Right hindlimb (tissue), 1 donor: ENCODE data around the gene ATG16L2.

Experiments used
- DNase-seq: peaks from one replicate; pipeline ENCODE4 v3.0.0-alpha.2; 2018

The ATG16L2 gene, protein sequence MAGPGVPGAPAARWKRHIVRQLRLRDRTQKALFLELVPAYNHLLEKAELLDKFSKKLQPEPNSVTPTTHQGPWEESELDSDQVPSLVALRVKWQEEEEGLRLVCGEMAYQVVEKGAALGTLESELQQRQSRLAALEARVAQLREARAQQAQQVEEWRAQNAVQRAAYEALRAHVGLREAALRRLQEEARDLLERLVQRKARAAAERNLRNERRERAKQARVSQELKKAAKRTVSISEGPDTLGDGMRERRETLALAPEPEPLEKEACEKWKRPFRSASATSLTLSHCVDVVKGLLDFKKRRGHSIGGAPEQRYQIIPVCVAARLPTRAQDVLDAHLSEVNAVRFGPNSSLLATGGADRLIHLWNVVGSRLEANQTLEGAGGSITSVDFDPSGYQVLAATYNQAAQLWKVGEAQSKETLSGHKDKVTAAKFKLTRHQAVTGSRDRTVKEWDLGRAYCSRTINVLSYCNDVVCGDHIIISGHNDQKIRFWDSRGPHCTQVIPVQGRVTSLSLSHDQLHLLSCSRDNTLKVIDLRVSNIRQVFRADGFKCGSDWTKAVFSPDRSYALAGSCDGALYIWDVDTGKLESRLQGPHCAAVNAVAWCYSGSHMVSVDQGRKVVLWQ

DNA sequence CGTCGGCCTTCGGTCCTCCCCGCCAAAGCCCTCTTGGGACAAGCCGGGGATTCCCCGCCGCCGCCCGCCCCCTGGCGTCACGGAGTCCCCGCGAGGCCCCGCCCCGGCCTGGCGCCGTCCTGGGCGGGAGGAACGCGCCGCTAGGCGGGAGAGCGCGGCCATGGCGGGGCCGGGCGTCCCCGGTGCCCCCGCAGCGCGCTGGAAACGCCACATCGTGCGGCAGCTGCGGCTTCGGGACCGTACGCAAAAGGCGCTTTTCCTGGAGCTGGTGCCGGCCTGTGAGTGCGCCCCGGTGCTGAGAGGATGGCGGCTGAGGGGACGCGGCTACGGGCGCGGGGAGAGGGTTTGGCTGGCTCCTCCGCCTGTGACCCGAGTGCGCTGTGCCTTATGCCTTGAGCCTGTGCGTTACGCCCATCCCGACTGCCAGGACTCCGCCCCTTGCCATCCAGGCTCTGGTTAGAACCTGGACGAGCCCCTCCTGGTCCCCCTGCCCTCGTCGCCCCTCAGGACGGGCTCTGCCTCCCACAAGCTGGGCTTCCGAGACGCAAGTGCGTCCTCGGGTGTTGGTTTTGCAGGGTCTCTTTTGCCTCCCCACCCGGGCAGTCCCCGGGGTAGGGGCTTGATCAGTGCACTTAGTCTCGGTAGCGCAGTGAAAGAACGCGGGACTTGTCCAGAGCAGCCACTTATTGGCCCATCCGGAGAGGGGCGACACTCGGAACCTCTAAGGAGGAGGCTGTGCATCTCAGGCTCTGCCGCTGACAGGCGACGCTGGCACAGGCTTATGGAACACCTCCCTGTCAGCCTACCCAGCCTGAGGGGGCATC is at the start of gene ATG16L2:
Gene ATG16L2, plus strand, starts transcription at position 126 of the 824 bp plus-strand sequence. Its CDS starts 35 bp downstream, at position 161.
- peak; percentile 90 for DNase-seq

DNA sequence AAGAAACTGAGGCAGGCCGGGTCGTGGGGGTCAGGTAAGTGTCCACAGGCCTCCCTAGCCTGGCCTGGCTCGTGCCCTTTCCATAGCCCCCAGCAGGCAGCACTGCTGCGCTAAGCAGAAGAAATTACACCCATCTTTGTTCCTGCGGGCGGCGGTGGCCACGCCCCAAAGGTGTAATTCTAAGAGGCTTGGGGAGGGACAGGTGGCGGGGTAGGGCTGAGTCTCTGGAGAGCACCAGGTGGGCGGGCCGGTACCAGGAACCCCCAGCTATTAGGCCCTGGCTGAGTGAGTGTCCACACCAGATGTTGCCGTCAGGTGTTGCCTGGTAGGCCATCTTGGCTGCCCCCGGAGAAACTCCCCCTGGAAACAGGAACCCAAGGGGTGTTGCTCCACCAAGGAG is 49.7 kb upstream of the ATG16L2 start:
- DNase-seq = no peak

DNA sequence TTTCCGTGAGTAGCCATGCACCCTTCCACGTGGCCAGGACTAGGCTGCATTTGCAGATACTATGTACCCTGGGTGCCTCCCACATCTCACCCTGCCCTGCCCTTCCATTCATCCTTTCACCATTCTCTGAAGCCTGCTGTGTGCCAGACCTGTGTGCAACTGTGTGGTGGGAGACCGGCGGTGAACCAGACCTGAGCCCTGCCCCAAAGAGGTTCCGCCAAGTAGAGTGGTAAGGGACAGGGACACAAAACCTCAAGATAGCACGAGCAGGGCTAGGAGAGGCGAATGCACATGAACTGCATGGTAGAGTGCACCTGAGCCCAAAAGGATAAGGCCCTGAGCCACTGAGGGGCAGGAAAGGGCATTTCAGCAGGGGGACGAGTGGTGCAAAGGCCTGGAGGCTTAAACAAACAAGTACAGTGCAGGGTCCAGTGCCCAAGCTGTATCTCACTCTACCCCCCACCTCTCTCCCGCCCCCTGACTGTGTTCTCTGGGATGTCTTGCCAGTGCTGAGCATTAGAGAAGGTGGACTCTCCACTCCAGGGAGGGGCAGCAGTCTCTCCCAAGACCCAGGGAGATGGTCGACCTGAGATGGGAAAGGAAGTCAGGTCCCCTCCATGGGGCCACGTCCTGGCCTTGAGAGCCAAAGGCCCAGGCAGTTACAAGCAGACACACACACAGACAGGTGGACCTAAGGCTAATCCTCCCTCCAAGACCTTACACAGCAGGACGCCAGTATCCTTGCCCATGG is 47.9 kb upstream of the ATG16L2 start:
- no peak for DNase-seq

DNA sequence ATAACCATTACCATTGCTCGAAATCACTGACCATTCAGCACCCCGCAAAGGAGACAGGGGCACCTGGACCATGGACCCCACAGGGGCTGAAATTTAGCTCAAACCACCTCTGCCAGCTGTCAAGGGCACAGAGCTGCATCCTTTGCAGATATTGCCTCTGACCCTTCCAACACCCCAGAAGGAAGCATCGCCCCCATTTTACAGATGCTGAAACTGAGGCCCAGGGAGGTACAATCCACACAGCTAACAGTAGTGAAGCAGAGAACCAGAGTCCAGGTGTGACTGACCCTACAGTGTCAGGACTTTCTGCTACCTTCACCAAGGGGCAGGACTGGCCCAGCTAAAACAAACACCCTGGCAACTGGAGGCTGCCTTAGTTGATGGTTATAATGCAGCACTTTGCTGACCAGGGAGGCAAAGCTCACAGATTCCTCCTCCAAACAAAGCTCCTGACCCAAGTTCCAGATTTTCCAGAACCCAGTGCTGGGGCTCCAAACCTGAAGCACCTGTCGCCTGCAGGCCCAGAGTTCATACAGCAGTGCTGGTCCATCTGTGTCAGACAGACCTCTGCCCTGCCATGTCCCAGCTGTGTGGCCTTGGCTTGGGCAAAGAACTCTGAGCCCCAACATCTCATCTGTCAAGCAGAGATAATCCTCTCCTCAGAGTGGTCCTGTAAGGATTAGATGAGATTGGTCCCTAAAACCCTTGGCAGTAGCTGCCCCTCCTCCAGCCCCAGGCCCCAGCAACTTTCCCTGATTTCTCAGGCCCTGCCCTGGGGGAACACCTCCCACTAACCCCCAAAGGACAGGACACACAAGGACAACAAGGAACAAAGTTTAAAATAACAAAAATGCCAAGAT is 46.8 kb upstream of the ATG16L2 start:
- no peak for DNase-seq

DNA sequence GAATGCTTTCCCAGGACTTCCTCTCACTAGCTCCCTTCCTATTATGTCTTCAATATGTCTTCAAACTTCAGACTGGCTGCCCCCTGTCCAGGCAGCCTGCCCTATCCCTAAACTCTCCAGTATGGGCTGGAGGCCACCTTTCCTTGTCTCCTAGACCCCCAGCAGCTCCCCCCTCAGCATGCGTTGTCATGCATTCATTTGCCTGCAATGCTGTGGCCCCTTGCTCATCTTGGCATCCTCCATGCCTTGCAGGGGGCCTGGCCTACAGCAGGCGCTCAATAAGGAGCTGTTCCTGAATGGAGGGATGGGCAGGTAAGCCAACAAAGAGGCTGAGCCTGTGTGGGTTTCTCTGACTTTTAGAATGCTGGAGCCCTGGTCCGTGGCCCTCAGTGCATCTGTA is 45.6 kb upstream of the ATG16L2 start:
- no peak for DNase-seq

DNA sequence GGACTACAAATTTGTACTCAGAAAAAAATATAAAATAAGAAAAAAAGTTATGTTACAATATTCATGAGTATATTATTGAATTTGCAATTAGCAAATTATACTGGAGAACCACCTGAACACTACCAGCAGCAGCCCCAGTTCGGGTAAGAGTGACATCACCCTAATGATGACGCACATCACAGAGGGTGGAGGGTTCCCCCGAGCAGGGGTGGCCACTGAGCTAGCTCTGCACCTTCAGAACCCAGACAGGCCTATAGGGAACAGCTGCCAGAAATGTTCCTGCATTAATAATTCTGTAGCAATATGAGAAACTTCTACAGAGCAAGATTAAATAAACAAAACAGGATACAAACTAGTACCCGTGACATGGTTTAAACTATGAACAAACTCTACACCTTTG is 44.5 kb upstream of the ATG16L2 start:
- DNase-seq = no peak

DNA sequence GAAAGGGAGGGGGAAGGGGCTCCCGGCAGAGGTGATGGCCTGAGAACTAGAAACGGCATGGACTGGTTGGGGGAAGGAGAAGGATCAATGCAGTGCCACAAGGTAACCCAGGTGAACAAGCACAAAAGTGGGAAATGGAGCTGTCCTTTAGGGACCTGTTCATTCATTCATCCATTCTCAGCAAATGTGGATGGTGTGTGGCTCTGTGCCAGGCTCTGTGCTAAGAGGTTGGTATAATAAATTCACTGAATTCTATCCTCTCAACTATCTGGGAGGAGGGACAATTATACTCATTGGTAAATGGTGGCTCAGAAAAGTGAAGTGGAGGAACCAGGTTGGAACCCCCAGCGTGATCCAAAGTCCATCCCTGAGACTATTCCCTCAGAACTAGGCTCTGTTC is 43.4 kb upstream of the ATG16L2 start:
- no peak for DNase-seq

DNA sequence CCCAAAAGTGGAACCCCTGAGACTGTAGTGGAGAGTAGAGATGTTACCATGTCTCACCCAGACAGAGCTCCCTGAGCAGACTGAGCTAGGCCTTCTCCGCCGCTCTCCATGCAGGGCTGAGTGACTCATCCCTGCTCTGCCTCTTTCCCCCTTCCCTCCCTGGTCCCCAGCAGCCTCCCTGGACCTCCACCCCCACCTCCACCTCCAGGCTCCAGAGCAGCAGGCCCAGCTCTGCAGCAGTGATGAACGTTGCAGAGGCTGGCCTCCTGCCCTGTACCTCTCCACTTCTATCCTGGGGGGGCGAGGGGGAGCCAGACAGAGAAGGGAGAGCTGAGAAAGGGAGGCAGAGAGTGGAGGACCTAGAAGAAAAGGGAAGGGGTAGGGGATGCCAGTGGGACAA is 42.7 kb upstream of the ATG16L2 start:
- no peak for DNase-seq

DNA sequence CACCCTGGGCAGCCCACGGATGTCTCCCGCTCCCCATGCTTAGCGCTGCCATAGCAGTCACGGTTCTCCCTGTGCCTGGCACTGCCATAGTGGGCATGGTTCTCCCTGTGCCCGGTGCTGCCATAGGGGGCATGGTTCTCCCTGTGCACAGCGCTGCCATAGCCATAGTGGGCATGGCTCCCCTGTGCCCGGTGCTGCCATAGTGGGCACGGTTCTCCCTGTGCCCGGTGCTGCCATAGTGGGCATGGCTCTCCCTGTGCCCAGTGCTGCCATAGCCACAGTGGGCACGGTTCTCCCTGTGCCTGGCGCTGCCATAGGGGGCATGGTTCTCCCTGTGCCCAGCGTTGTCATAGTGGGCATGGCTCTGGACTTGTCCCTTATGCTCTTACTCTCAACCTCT is 42.2 kb upstream of the ATG16L2 start:
- no peak for DNase-seq

DNA sequence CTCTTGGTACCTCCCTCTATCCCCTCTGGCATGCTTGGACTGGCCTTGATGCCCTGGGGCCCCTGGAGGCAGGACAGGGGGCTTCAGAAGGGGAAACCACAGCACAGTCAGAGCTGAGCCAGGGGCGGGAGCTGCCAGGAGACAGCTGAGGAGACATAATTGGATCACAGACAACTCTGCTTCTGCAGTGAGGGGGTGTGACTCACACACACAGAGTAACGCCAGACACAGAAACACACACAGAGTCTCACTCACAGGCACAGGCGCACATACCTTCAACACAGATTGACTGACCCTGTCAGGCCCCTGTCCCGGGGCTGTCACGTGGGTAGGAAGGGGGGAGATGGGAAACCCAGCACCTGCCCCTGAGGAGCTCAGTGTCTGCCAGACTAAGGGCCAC is 40.9 kb upstream of the ATG16L2 start:
- DNase-seq = peak; percentile 88

DNA sequence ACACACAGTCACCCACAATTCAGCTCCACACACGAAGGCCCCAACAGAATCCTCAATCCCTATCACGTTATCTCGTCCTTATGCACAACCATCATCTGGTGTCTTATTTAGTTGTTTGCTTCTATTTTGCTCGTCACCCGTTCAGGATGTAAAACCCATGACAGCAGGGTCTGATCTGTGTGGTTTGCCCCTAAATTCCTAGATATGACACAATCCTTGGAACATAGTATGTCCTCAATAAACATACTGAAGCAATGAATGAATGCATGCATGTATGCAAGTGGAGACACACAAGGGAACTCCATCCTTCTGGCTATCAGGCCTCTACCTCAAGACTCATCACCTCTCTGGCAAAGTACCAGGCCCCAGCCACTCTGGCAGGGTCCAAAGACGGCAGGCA is 40.5 kb upstream of the ATG16L2 start:
- DNase-seq = no peak

DNA sequence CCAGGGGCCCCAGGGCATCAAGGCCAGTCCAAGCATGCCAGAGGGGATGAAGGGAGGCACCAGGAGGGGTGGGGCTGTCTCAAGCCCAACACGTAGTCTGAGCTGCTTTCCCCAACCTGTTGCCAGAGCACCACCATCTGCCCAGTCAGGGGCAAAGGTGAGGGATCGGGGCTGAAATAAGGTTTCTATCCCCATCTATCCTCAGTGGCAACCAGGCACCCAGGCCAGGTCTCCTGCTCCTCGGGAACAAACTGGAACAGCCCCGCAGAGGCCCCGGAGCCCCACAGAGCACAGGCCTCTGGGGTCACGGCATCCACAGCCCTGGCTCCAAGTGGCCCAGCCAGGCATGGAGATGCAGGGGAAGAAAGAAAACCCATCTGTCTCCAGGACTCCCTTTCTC is 39.7 kb upstream of the ATG16L2 start:
- DNase-seq = no peak

DNA sequence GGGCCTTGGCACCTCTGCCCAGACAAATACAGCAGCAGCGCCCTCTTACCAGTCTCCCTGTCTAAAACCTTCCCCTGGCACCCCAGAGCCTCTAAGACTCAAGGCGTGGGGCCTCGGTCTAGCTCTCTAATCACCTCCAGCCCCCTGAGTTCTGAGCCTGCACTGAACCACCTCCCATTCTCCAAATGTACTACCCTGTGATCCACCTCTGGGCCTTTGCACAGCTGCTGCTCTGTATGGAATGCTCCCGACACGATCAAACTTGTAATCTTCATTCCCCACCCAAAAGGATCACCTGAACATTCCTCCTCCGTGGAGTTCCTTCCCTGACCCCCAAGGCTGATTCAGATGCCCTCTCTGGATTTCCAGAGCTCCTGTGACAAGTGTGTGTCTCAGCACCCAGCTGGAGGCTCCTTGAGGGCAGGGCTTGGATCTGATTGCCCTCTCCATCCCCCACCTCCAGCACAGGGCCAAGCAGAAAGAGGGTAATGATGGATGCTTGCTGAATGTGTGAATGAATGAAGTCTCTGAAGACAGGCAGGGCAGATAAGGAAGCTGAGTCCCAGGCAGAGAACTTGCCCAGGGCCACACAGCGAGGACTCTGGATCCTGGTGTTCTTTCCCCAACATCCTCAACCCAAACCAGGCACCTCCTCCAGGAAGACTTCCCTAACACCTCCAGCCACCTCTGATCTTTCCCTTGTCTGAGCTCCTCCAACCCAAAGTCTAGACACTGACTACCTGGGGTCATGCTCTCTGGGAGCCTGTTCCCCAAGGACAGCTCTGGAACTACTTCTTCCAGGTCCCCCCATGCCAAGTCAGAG is 38.7 kb upstream of the ATG16L2 start:
- no peak for DNase-seq

DNA sequence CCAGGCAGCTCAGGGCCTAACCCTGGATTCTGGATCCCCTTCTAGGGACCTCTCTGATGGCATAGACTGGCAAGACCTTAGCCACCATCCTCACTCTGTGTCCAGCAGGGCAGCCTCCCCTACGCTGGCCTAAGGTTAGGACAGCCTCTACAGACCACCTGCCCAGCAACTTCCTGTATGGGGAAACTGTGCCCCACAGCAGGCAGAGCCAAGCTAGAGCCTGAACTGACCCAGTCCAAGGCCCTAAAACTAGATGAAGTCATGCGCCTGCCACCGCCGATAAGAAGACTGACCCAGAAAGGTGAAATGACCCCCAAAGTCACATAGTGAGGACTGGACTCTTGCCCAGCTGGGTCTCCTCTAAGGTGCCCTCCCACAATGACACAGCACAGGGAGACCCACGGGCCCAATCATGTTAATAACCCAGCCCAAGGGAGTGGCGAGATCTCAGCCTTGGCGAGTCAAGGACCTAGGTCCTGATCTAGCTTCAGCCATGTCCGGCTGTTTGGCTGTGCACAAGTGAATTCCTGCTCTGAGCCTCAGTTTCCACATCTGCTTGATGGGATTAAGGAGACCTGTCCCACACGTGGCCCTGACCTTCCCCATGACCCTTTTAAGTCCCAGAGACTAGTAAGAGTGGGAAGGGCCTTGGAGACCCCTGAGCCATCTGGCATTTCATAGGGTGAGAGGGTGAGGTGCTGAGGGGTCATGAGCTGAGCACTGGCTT is 37.9 kb upstream of the ATG16L2 start:
- no peak for DNase-seq

DNA sequence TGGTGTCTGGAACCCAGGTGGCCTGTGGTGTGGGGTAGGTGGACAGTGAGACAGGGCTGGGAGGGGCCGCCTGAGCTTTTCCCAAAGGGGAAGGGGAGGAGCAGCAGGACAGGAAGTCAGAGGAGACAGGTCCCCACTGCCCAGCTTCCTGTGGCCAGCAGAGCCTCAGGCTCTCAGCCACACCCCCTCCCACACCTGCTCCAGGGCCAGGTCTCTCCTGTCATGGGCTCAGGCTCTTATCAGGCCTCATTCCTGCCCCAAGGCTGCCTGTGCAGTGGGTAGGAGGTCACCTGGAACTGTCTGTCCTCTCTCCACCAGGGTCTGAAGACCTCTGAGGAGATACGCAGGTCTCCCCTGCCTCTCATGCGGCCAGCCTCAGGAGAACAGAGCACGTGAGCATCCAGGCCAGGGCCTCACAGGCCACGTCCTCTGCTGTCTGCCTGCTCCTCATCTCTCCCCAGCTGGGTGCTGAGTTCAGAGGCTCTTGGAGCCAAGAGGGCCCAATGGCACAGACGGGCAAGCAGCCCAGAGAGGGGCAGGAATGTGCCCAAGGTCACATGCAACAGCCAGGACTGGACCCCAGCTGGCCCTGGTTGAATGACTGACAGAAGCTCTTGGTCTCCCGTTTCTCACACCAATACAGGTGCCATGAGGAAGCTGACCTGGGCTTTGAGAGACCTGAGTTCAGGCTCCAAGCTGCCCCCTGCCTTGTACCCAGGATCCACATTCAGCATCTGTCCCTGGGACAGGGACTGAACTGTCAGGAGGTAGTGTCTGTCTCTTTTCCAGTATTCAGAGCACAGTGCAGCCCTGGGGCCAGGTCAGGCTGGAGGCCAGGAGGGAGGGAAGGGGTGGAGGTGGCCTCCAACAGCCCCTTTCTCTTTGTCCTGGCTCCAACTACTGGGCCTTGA is 37.1 kb upstream of the ATG16L2 start:
- DNase-seq = no peak

DNA sequence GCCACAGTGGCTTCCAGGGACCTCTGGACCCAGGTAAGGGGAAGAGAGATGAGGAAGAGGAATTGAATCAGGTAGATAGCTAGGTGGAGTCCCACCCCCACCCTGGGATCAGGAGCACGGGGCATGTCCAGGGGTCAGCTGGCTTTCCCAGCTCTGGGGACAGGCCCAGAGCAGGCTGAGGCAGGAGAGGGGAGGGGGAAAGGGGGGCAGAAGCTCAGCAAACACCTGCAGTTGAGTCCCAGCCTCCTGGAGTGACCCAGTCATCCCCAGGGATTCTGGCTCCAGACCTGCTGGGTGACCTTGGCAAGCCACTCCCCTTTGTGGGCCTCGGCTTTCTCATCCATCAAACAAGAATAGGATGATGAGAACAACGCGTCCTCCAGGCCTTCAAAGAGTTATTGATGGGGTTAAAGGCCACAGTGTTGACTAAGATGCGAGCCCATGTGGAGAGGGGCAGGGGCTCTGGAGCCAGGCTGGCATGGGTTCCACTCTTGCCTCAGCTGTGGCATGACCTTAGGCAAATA is 36.4 kb upstream of the ATG16L2 start:
- no peak for DNase-seq

DNA sequence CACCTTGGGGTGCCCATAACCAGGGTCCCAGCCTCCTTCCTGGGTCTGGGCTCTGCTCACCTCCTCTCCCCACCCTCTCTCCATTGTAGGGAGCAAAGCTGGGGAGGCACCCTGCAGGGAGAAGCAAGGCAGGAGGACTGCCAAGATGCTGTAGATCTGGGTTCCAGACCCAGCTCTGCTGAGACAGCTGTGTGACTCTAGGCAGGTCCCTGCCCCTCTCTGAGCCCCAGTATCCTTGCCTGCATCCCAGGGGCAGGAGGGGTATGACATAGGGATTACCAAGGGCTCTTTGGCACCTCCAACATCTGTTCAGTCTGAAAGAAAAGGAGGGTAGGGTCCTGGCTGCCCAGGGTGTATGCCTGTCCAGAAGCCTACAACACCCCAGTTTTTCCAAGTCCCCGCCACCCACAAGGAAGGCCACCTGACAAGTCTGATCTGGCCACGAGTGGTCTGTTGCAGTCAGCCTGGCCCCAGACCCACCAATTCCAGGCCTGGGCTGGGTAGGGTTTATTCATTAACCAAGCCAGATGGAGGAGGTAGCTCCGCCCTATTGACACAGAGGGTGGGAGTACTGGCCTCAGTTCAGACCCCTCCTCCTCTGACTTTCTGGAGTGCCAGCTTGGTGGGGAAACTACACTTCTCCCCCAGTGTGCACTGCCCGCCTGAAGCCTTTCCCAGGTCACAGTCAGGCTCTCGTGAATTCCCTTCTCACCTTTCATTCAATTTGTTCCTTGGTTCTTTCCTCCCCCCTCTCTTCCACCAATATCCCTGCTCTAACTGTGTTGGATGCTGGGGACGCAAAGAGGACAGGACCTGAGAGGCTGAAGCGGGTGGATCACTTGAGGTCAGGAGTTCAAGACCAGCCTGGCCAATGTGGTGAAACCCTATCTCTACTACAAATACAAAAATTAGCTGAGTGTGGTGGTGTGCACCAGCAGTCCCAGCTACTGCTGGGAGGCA is 35.4 kb upstream of the ATG16L2 start:
- DNase-seq = no peak
